DMS114 treated with DMSO at 0.1 percent for 48 hours (cell line): ENCODE results near the gene SIK3.

Source experiments
- DNase-seq: peaks from one replicate; lab custom pipeline; 2025; ENCODE audit not compliant: unreplicated experiment; lab: John Stamatoyannopoulos, UW

SIK3 gene

GRCh38 chr11:117080370-117080769 is 17.9 kb downstream of the SIK3 start:
- DNase-seq, result no peak

DNA sequence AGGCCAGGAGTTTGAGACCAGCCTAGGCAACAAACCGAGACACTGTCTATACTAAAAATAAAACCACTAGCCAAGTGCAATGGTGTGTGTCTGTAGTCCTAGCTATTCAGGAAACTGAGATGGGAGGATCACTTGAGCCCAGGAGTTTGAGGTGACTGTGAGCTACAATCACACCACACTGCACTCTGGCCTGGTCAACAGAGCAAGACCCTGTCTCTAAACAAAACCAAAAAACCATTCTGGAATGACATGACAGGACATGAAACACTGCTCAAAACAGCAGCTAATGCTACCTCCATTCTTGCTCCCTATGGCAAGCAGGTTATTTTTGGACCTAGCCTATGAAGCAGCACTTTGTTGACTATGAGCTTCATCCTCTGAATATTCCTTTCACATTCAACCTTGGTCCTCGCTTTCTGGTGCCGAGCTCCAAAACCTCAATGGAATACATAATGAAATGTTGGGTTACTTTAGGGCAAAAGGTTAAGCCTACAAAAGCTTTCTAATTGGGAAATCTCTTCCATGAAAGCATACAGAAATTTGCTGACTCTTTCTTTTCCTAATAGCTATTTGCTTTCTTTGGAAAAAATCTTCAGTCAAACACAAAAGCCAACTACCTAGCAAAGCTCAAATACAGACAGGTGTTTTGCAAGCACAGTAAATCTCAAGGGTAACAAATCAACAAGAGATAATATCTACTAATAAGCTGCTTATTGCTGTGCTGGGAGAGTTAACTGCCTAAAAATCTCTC is 21.1 kb downstream of the SIK3 start:
- DNase-seq, result no peak

GRCh38 chr11:117075186-117075585 is 23.0 kb downstream of the SIK3 start:
- DNase-seq, result no peak

DNA sequence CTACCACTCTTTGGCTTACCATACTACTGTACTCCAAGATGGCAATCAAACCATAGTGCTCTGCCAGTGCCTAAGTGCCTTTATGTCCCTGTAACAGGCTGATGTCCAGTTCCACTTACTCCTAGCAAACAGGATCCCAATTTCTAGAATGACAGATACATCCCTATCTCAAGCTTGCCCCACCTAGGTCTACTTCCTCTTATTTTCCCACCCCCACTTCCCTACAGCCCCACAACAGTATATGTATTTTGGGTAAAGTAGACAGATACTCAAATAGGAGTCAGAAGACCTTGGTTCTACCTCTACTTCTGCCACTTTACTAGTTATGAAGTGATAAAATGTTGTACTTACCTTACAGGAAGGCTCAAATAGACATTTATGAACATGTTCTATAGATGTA is 24.1 kb downstream of the SIK3 start:
- DNase-seq, result no peak

GRCh38 chr11:117073539-117073938 is 24.7 kb downstream of the SIK3 start:
- no peak for DNase-seq

DNA sequence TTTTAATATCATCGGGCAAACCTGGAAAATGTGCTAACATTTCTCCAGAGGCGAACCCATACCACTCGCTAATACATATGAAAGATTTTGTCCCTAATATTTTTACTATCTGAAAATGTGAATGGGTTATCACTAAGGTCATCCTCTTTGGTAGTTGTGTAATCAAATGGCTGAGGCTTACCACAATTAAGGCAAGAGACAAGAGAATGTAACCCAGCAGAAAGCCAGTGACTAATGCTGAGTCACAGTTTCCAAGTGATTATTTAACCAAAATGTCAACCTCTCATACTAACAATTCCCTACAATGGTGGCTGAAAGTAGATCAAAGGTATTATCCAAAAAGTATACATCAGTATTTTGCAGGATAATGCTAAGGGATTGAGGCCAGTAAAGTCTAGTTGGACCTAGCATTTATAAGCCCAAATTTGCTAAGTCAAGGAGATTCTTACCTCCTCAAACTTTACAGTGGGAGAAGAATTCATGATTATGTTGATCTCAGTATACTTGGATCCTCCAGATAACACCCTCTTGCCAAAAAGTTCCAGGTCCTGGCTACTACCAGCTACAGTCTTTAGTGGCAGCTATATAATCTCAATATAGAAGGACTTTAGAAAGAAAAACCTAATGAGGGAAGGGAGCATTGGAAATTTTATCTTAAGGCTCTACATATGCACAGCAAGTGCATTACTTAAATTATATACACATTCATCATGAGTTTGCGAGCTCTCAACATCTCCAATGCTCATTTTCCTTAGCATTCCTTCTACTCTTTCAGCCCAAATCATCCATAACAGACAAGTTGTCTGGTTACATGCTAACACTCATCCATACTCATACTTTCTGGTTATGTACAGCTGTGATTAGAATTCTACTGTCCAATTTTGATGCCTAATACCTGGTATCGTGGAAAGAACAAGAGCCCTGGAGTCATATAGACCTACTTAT is 25.4 kb downstream of the SIK3 start:
- no peak for DNase-seq

GRCh38 chr11:117071344-117071787 is 26.9 kb downstream of the SIK3 start:
- no peak for DNase-seq

DNA sequence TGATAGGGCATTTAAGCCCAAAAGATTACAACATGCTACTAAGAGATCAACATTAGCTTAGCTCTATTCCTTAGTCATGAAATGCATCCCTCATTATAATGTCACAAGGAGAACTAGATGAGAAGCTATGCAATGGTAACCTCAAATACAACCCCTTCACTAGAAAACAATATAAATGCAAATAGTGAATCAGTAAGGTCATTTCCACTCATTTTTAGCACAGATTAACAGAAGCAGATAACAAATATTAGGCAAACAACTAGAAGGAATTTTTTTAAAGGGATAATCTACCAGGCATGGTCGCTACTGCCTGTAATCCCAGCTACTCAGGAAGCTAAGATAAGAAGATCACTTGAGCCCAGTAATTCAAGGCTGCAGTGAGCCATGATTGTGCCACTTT is 28.2 kb downstream of the SIK3 start:
- no peak for DNase-seq

DNA sequence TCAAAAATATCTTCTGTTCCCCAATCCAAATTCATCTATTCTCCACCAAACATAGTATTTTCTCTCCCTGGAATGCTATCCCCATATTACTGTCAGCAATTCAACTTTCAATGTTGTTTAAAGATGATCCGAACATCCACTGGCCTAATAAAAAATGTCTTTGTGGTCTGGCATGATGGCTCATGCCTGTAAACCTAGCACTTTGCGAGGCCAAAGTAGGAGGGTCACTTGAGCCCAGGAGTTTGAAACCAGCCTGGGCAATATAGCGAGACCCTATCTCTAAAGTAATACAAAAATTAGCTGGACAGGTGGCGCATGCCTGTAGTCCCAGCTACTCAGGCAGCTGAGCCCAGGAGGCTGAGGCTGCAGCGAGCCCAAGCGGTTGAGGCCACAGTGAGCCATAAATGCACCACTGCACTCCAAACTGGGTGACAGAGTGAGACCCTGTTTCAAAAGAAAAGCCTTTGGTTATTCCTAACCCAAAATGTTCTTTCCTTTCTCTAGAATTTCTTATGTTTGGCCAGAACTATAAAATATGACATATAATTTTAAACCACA is 29.8 kb downstream of the SIK3 start:
- no peak for DNase-seq

- no peak for DNase-seq
These were observed 31.3 kb downstream of the SIK3 start for GRCh38 chr11:117066959-117067358.

DNA sequence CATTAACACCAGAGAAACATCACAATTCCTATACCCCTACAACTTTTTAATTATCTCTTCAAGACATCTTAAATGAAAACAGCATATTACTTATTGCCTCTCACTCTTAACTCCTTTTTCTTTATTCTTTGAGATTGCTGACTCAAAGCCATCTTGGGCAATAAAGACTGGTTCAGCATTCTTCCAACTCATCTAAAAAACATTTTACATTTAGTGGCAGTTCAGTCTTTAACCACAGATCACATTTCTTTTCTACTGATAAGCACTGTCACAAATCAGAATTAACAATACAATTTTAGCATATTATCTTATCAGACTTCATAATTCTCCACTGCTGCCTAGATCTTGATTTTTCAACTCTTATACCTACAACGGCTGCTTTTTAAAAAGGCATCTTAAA is 34.0 kb downstream of the SIK3 start:
- DNase-seq, result no peak

DNA sequence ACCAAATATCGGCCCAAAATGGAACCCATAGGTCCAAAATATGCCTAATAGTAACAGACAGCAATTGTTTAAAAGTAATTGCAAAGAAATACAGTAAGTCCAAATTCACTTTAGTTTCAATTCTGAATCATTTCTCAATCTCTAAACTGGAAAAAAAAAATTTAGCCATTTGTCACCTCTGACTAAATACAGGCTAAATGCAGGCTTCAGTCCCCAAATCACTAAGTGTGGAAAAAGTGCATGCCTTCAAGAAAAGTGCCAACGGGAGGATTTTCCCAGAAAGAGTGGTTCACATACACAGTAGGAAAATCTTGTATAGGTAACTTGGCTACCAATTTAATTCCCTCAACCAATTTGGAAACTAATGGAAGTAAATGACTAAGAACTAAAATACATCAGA is 35.7 kb downstream of the SIK3 start:
- DNase-seq, result no peak

GRCh38 chr11:117061256-117061655 is 37.0 kb downstream of the SIK3 start:
- DNase-seq, result no peak

DNA sequence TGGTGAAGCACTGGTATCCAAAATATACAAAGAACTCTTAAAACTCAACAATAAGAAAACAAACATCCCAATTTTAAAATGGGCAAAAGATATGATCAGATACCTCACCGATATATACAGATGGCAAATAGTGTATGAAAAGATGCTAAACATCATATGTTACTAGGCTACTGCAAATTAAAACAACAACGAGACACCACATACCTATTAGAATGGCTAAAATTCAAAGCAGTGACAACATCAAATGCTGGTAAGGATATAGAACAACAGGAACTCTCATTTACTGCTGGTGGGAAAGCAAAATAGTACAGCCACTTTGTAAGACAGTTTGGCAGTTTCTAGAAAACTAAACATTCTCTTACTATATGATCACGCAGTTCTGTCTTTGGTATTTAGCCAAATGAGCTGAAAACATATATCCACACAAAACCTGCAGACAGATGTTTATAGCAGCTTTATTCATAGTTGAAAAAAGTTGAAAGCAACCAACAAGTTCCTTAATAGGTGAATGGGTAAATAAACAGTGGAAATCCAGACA is 38.5 kb downstream of the SIK3 start:
- no peak for DNase-seq

- DNase-seq, result no peak
These were observed 39.4 kb downstream of the SIK3 start for GRCh38 chr11:117058761-117059261.

DNA sequence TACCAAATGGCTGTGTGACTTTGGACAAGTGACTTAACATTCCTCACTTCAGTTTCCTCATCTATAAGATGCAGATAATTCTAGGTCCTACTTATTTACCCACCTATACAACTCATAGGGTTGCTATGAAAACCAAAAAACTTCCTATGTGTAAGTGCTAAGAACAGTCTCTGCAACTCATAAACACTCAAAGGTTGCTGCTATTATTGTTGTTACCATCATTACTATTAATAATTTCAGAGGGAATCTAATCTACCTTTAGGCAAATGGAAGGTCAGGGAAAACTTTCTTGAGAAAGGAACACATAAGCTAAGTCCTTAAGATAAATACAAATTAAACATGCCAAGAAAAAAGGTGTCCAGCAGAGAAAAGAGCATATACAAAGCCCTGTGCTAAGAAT is 40.5 kb downstream of the SIK3 start:
- no peak for DNase-seq

- DNase-seq, result no peak
These were observed 40.9 kb downstream of the SIK3 start for GRCh38 chr11:117057317-117057716.

- no peak for DNase-seq
These were observed 42.8 kb downstream of the SIK3 start for GRCh38 chr11:117055469-117055868.

- no peak for DNase-seq
These were observed 43.8 kb downstream of the SIK3 start for GRCh38 chr11:117054382-117054781.

GRCh38 chr11:117052196-117053149 is 45.8 kb downstream of the SIK3 start:
- DNase-seq, result no peak
